IMR-90 (cell line): ENCODE data around the gene HDDC2. TPM values are rescaled to one million over a fixed set of nuclear protein-coding genes. Genes with fewer than 3 reads are reported as not detected.

Experiments
- ATAC-seq: fragments of 200-7000 bp; cut with Tn5 transposase; 2 replicates; pipeline ENCODE4 v1.9.1; 2020; ENCODE audit warnings: low read depth, mild to moderate bottlenecking, moderate library complexity
- BruUV-seq: library from RNA; stranded (reverse); fragments of 400-500 nt; replicated peaks from 2 replicates; lab custom pipeline; 2021; lab: Mats Ljungman, UMichigan
- CTCF ChIA-PET: fragments of 300-600 bp; formaldehyde crosslinking; extraction: SDS; loops from one replicate; lab custom pipeline; 2021; ENCODE audit warnings: antibody characterized with exemption; lab: Yijun Ruan, JAX
- POLR2A ChIA-PET: fragments of 300-600 bp; sonication (Branson Sonifier 250); formaldehyde crosslinking; loops from one replicate; lab custom pipeline; 2022; ENCODE audit warnings: antibody characterized with exemption; ENCODE audit not compliant: unreplicated experiment; lab: Charles Lee
- DNase-seq: peaks from one replicate; pipeline ENCODE4 v3.0.0; 2013
- H2AFZ ChIP-seq: replicated peaks from 2 replicates; pipeline ENCODE3; 2013; ENCODE audit warnings: low read length, mild to moderate bottlenecking; ENCODE audit not compliant: poor library complexity
- H2AK5ac ChIP-seq: 2 replicates; pipeline ENCODE4 v1.6.1; 2013; ENCODE audit warnings: low read depth, low read length, inconsistent platforms
- H2AK9ac ChIP-seq: replicated peaks from 2 replicates; pipeline ENCODE3; 2013; ENCODE audit warnings: mild to moderate bottlenecking, low read depth, low read length, moderate library complexity; ENCODE audit not compliant: poor library complexity
- H2BK120ac ChIP-seq: 2 replicates; pipeline ENCODE4 v1.6.1; 2013; ENCODE audit warnings: low read depth, low read length, inconsistent platforms
- H2BK15ac ChIP-seq: 3 replicates; pipeline ENCODE4 v1.6.1; 2013; ENCODE audit warnings: low read depth, low read length, inconsistent platforms
- H2BK20ac ChIP-seq: 2 replicates; pipeline ENCODE4 v1.6.1; 2013; ENCODE audit warnings: low read depth, mild to moderate bottlenecking, inconsistent platforms, low read length, moderate library complexity
- H2BK5ac ChIP-seq: 2 replicates; pipeline ENCODE4 v1.6.1; 2013; ENCODE audit warnings: mild to moderate bottlenecking, low read depth, low read length, inconsistent platforms; ENCODE audit not compliant: poor library complexity, severe bottlenecking
- H3K14ac ChIP-seq: replicated peaks from 2 replicates; pipeline ENCODE4 v1.6.1; 2013; ENCODE audit warnings: low read depth, low read length, inconsistent platforms
- H3K18ac ChIP-seq: 2 replicates; pipeline ENCODE4 v1.6.1; 2013; ENCODE audit warnings: low read depth, low read length, control low read depth
- H3K23ac ChIP-seq: 2 replicates; pipeline ENCODE4 v1.6.1; 2013; ENCODE audit warnings: low read depth, low read length, inconsistent platforms
- H3K27ac ChIP-seq: 2 replicates; pipeline ENCODE4 v1.5.1; 2013; ENCODE audit warnings: mild to moderate bottlenecking, control low read depth, low read length; ENCODE audit not compliant: insufficient read depth
- H3K27me3 ChIP-seq: 2 replicates; pipeline ENCODE4 v1.6.1; 2013; ENCODE audit warnings: low read length; ENCODE audit not compliant: control insufficient read depth, insufficient read depth
- H3K36me3 ChIP-seq: 2 replicates; pipeline ENCODE4 v1.6.1; 2013; ENCODE audit warnings: low read length, mixed read lengths; ENCODE audit not compliant: control insufficient read depth, insufficient read depth
- H3K4ac ChIP-seq: 2 replicates; pipeline ENCODE4 v1.6.1; 2013; ENCODE audit warnings: low read depth, low read length, inconsistent platforms
- H3K4me1 ChIP-seq: 2 replicates; pipeline ENCODE4 v1.6.1; 2013; ENCODE audit warnings: low read length, mixed read lengths; ENCODE audit not compliant: control insufficient read depth, insufficient read depth
- H3K4me2 ChIP-seq: 2 replicates; pipeline ENCODE4 v1.6.1; 2013; ENCODE audit warnings: low read depth, mild to moderate bottlenecking, control low read depth, low read length, moderate library complexity
- H3K4me3 ChIP-seq: 2 replicates; pipeline ENCODE4 v1.5.1; 2013; ENCODE audit warnings: low read depth, mild to moderate bottlenecking, control low read depth, low read length, moderate library complexity; ENCODE audit not compliant: insufficient read depth
- H3K56ac ChIP-seq: 2 replicates; pipeline ENCODE4 v1.6.1; 2013; ENCODE audit warnings: low read length, inconsistent platforms; ENCODE audit not compliant: insufficient read depth; ENCODE audit errors: extremely low read depth
- H3K79me1 ChIP-seq, 2 experiments: 2 replicates each; pipeline ENCODE4 v1.6.1; 2013; ENCODE audit warnings: low read length in 2 of 2, inconsistent platforms in 1 of 2, low read depth in 1 of 2
- H3K9ac ChIP-seq: 2 replicates; pipeline ENCODE4 v1.6.1; 2013; ENCODE audit warnings: low read depth, low read length, control low read depth
- H3K9me1 ChIP-seq: 2 replicates; pipeline ENCODE4 v1.6.1; 2013; ENCODE audit warnings: low read length, inconsistent platforms; ENCODE audit not compliant: insufficient read depth
- H3K9me3 ChIP-seq: 2 replicates; pipeline ENCODE4 v1.6.1; 2013; ENCODE audit warnings: low read length; ENCODE audit not compliant: control insufficient read depth, insufficient read depth
- H4K20me1 ChIP-seq: 2 replicates; pipeline ENCODE4 v1.6.1; 2013; ENCODE audit warnings: low read length, inconsistent platforms; ENCODE audit not compliant: insufficient read depth
- H4K5ac ChIP-seq: 2 replicates; pipeline ENCODE4 v1.6.1; 2013; ENCODE audit warnings: mild to moderate bottlenecking, low read depth, low read length, control low read depth
- H4K8ac ChIP-seq, 2 experiments: 2 replicates each; pipeline ENCODE4 v1.6.1; 2013; ENCODE audit warnings: low read depth in 2 of 2, low read length in 2 of 2, control low read depth in 1 of 2, inconsistent platforms in 1 of 2
- H4K91ac ChIP-seq: 2 replicates; pipeline ENCODE4 v1.6.1; 2013; ENCODE audit warnings: low read depth, low read length, inconsistent platforms; ENCODE audit not compliant: insufficient read depth
- CHD1 ChIP-seq: IDR thresholded peaks from 2 replicates; pipeline ENCODE4 v1.6.1; 2012; ENCODE audit warnings: low read depth, low read length, improper control_type of control experiment
- CTCF ChIP-seq: conservative IDR thresholded peaks from 2 replicates; pipeline ENCODE4 v1.5.1; 2012; ENCODE audit warnings: mild to moderate bottlenecking, low read depth, low read length, improper control_type of control experiment
- MAFK ChIP-seq: IDR thresholded peaks from 2 replicates; pipeline ENCODE4 v1.6.1; 2012; ENCODE audit warnings: low read depth, low read length, improper control_type of control experiment
- NFE2L2 ChIP-seq: fragments of 150-350 bp; IDR thresholded peaks from 2 replicates; pipeline ENCODE4 v1.6.1; 2016; ENCODE audit warnings: low read depth, mild to moderate bottlenecking, low read length
- POLR2A ChIP-seq: IDR thresholded peaks from 2 replicates; pipeline ENCODE4 v1.6.1; 2012; ENCODE audit warnings: mild to moderate bottlenecking, low read depth, low read length
- RCOR1 ChIP-seq: IDR thresholded peaks from 2 replicates; pipeline ENCODE4 v1.6.1; 2012; ENCODE audit warnings: mild to moderate bottlenecking, low read length, improper control_type of control experiment; ENCODE audit not compliant: insufficient replicate concordance
- RFX5 ChIP-seq: IDR thresholded peaks from 2 replicates; pipeline ENCODE4 v1.8.0; 2012; ENCODE audit warnings: low read depth, mild to moderate bottlenecking, low read length, moderate library complexity
- SMC3 ChIP-seq: fragments of 150-350 bp; IDR thresholded peaks from 2 replicates; pipeline ENCODE4 v1.6.1; 2016; ENCODE audit warnings: low read depth, mild to moderate bottlenecking, antibody characterized with exemption, low read length, moderate library complexity
- USF2 ChIP-seq: fragments of 150-350 bp; IDR thresholded peaks from 2 replicates; pipeline ENCODE4 v1.6.1; 2017; ENCODE audit warnings: mild to moderate bottlenecking, antibody characterized with exemption, low read length, low read depth
- WGBS, 2 experiments: methylation state at CpG; one replicate each; pipeline versions ENCODE4 v1.1.5 to v1.1.7; 2013; ENCODE audit warnings: missing lambda C conversion rate in 2 of 2; ENCODE audit not compliant: insufficient read length in 1 of 2; ENCODE audit errors: extremely low coverage in 2 of 2; 5-methylcytosine and 5-hydroxymethylcytosine counted together
- dilution Hi-C: fragments of 300-500 bp; cut with HindIII; formaldehyde crosslinking; loops from one replicate; pipeline ENCODE4 v1.14.3; 2018; ENCODE audit warnings: low sequenced_read_pairs; ENCODE audit not compliant: unreplicated experiment
- in situ Hi-C: fragments of 300-500 bp; cut with MboI; formaldehyde crosslinking; loops from 3 replicates; pipeline ENCODE4 v1.14.3; 2019; ENCODE audit warnings: low sequenced_read_pairs, inconsistent platforms, mixed read lengths
- intact Hi-C: fragments of 100-400 bp; cut with micrococcal nuclease; formaldehyde crosslinking; loops from 2 replicates; pipeline ENCODE4 v1.10.0; 2022
- polyA plus RNA-seq, 3 experiments: library from polyadenylated mRNA; depleted of rRNA; stranded (reverse); fragments of >200 nt; gene quantifications; 2 replicates each; pipeline ENCODE4 v1.2.3, GENCODE V29; 2012; ENCODE audit warnings: low replicate concordance in 1 of 3
- total RNA-seq: library from RNA; depleted of rRNA; stranded (reverse); fragments of >200 nt; gene quantifications from 2 replicates; pipeline ENCODE4 v1.2.3, GENCODE V29; 2012

HDDC2 gene
- total and polyA plus RNA-seq, 2 of the 4 experiments (the other 2 are of a cell fraction), result 40.9 to 68.6 TPM

GRCh38 chr6:125312950-125313349 is 11.2 kb upstream of the HDDC2 start:
- Histone ChIP-seq H2BK15ac (no peak overlapping the region), H3K9me1 (no peaks in the 10 kb centered on the region), H3K23ac (no peak overlapping the region), H2BK20ac (no peak overlapping the region), H3K4me3 (no peak overlapping the region), H4K8ac (no peak overlapping the region), H3K4ac (no peak overlapping the region), H2AFZ (no peak overlapping the region), H3K27me3 (peaks cover 12% of the 10 kb centered on the region), H4K20me1 (no peaks in the 10 kb centered on the region), H4K91ac (no peak overlapping the region), H4K5ac (no peak overlapping the region), H3K4me1 (no peaks in the 10 kb centered on the region), H3K14ac (no peak overlapping the region), H2AK5ac (no peak overlapping the region), H3K27ac (no peak overlapping the region), H3K79me1 (no peaks in the 10 kb centered on the region), H3K36me3 (no peaks in the 10 kb centered on the region), H2BK120ac (no peak overlapping the region), H3K4me2 (no peak overlapping the region), H3K9ac (no peak overlapping the region), H2AK9ac (no peak overlapping the region), H3K9me3 (no peaks in the 10 kb centered on the region), H2BK5ac (no peak overlapping the region), H3K56ac (no peak overlapping the region), H3K18ac (no peak overlapping the region)
- ChIA-PET POLR2A (no interaction called here), CTCF (interaction anchor here (0.6 to 1.1 kb wide), 4 partner anchors 110 to 643 kb away, joined by 3 to 6 read pairs (median 3); no protein-coding TSS in a partner anchor)
- ATAC-seq (no peak), DNase-seq (no peak)
- no peak for TF ChIP-seq SMC3
- no peak for TF ChIP-seq NFE2L2
- no peak for TF ChIP-seq RCOR1
- no peak for TF ChIP-seq CTCF
- no peak for TF ChIP-seq RFX5
- TF ChIP-seq USF2, result no peak
- TF ChIP-seq POLR2A, result no peak
- no peak for TF ChIP-seq MAFK
- no peak for TF ChIP-seq CHD1
- in situ Hi-C loops, result loop anchor here (5.0 to 10.0 kb wide), 3 partner anchors 436 to 662 kb away; no protein-coding TSS in a partner anchor
- no TSS peak for BruUV-seq
- WGBS, 2 experiments, result no CpG with 5 or more reads among the region's 4 CpGs
- dilution Hi-C loops, result no loop called here
- intact Hi-C loops, result loop anchor here (5.0 to 10.0 kb wide), 2 partner anchors 659 to 1812 kb away; no protein-coding TSS in a partner anchor
